ENCODE measurements around the gene SRGAP2C.
"Not testable (repeated sequence)": the region's sequence is repeated elsewhere in the genome, so short reads cannot be mapped to it uniquely, and the experiment has no call there.

SRGAP2C gene

DNA sequence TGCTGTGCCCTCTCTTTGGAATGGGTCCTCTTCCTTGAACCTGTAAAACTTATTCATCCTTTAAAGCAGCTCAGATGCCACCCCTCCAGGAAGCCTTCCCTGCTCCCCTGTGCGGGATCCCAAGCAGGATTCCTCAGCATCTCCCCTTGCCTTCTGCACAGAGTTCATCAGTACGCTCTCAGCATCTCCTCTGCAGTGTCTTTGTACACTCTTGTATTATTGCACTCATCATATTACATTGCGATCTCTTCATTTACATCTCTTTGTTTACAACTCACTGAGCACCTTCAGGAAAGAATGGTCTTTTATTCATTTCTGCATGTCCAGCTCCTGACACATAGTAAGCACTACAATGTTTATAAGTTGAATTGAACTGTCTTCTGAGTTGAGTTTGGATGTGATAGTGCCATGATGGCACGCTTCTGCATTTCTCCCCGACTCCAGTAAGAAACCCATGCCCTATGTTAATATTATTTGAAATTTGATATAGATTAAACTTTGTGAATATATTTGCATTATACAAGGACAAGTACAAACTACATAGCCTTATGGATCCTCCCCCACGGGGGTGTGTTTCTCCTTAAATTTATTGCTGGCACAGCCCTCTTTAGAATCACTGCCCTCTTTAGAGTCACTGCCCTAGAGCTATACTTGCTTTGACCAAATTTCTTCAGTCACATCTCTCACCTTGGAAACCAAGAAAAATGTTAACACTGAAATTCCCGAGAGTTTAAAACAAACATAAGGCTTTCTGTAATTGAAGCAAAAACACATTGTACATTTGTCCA lies 12.5 kb downstream of the SRGAP2C start:
- not testable (repeated sequence) for H3F3A ChIP-seq (ENCODE audit: insufficient read depth); H3K4me2 ChIP-seq (ENCODE audit: low read depth, low read length, poor library complexity, severe bottlenecking); H3K9me2 ChIP-seq (replicated peaks; ENCODE audit: insufficient read depth, low read length); H4K20me1 ChIP-seq (ENCODE audit: low read depth, low read length); H3K79me2 ChIP-seq (ENCODE audit: insufficient read depth, low read length); H3K9me3 ChIP-seq (ENCODE audit: insufficient read depth, low read length); H3K36me3 ChIP-seq (ENCODE audit: low read length); H3K4me3 ChIP-seq (ENCODE audit: insufficient read depth, low read length, poor library complexity, severe bottlenecking); H2AFZ ChIP-seq (ENCODE audit: low read depth, low read length, severe bottlenecking); H3K27ac ChIP-seq (ENCODE audit: low read depth, low read length); H3K9ac ChIP-seq (ENCODE audit: low read length); H3K27me3 ChIP-seq (ENCODE audit: low read length)

DNA sequence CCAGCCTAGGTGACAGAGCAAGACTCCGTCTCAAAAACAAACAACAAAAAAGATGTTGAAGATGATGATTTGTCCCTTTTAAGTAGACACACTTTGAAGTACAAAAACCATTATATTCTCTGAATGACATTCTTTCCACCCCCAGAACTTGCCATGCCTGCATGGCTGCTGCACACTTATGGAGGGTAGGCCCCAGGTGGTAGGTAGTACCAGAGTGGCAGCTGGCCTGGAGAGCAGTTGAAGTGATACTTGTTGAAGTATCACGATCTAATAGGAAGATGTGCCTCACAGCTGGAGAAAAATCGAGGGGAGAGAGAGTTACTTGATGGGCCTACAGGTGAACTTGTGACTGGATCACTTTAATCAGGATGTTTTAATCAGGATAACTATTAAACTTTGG lies 15.0 kb downstream of the SRGAP2C start:
- not testable (repeated sequence) for H2AFZ ChIP-seq (ENCODE audit: low read depth, low read length, severe bottlenecking); H3K36me3 ChIP-seq (ENCODE audit: low read length); H3K27ac ChIP-seq (ENCODE audit: low read depth, low read length); H3K4me2 ChIP-seq (ENCODE audit: low read depth, low read length, poor library complexity, severe bottlenecking); H3K4me3 ChIP-seq (ENCODE audit: insufficient read depth, low read length, poor library complexity, severe bottlenecking); H3K79me2 ChIP-seq (ENCODE audit: insufficient read depth, low read length); H3K9me3 ChIP-seq (ENCODE audit: insufficient read depth, low read length); H3K9me2 ChIP-seq (replicated peaks; ENCODE audit: insufficient read depth, low read length); H4K20me1 ChIP-seq (ENCODE audit: low read depth, low read length); H3K27me3 ChIP-seq (ENCODE audit: low read length); H3F3A ChIP-seq (ENCODE audit: insufficient read depth); H3K9ac ChIP-seq (ENCODE audit: low read length)

DNA sequence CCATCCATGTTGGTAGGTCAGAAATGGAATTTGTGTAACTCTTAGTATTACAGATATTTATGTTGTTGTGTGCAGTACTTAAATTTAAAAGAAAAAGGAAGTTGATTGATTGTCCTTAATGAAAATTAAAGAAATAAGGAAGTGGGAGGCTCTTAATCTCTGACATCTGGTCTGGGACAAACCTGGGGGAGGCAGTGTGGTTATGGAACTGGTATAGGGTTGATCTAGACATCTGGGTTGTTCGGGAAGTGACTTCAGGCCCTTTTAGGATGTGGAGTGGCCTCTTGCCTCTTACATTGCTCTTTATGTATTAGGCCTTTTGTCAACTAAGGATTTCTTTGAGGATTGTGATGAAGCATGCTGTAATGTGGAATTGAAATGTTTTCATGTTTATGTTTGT lies 15.5 kb downstream of the SRGAP2C start:
- not testable (repeated sequence) for H4K20me1 ChIP-seq (ENCODE audit: low read depth, low read length); H3K4me2 ChIP-seq (ENCODE audit: low read depth, low read length, poor library complexity, severe bottlenecking); H3K9ac ChIP-seq (ENCODE audit: low read length); H3K27me3 ChIP-seq (ENCODE audit: low read length); H3K79me2 ChIP-seq (ENCODE audit: insufficient read depth, low read length); H3K4me3 ChIP-seq (ENCODE audit: insufficient read depth, low read length, poor library complexity, severe bottlenecking); H3K9me2 ChIP-seq (replicated peaks; ENCODE audit: insufficient read depth, low read length); H3F3A ChIP-seq (ENCODE audit: insufficient read depth); H2AFZ ChIP-seq (ENCODE audit: low read depth, low read length, severe bottlenecking); H3K27ac ChIP-seq (ENCODE audit: low read depth, low read length); H3K36me3 ChIP-seq (ENCODE audit: low read length); H3K9me3 ChIP-seq (ENCODE audit: insufficient read depth, low read length)

DNA sequence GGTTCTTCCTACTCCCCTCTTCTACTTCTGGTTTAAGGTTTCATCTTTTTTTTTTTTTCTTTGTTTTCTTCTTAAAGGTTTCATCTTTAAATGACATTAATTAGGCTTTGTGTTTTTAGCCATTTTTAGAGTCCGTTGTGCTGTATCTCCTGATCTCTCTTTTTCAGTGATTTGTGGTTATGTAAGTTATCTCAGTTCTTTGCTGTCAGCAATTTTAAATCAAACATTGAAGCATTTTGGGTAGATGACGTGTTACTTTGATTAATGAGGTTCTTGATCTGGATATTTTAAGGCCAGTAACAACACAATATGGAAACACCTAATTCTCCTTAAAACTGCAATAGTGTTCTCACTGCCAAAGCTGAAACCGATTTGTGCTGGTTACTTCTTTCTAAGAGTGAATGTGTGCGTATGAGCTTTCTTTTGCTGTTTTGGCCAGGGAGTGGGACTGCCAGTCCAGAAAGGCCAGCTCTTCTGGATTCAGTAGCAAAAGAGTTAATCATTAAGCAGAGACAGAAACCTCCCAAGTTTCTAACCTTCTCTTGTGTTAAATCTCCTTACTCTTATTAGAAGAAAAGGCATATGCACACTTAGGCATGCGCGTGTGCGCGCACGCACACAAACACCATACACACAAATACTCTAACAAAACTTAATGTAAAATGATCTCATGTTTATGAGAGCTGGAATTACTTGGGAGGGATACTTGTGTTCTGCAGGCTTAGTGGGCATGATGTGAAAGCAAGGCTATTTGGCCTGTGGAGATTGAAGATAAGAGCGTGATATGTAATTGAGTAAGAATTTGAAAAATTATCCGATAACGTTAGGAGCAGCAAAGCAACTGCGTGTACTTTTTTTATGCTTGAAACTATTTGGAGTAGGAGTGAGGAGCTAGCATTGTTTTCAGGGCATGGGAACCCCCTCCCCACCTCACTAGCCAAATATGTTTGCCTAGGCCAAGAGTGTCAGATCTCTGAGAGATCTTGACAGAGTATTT lies 16.5 kb downstream of the SRGAP2C start:
- H3K4me3 ChIP-seq (ENCODE audit: insufficient read depth, low read length, poor library complexity, severe bottlenecking); H3K9me2 ChIP-seq (replicated peaks; ENCODE audit: insufficient read depth, low read length); H3K27ac ChIP-seq (ENCODE audit: low read depth, low read length); H3K9me3 ChIP-seq (ENCODE audit: insufficient read depth, low read length); H4K20me1 ChIP-seq (ENCODE audit: low read depth, low read length); H2AFZ ChIP-seq (ENCODE audit: low read depth, low read length, severe bottlenecking); H3K79me2 ChIP-seq (ENCODE audit: insufficient read depth, low read length); H3K36me3 ChIP-seq (ENCODE audit: low read length); H3K4me2 ChIP-seq (ENCODE audit: low read depth, low read length, poor library complexity, severe bottlenecking); H3F3A ChIP-seq (ENCODE audit: insufficient read depth); H3K9ac ChIP-seq (ENCODE audit: low read length); H3K27me3 ChIP-seq (ENCODE audit: low read length): not testable (repeated sequence)

- not testable (repeated sequence) for H3F3A ChIP-seq (ENCODE audit: insufficient read depth); H3K9me2 ChIP-seq (replicated peaks; ENCODE audit: insufficient read depth, low read length); H3K36me3 ChIP-seq (ENCODE audit: low read length); H3K27me3 ChIP-seq (ENCODE audit: low read length); H3K27ac ChIP-seq (ENCODE audit: low read depth, low read length); H3K4me2 ChIP-seq (ENCODE audit: low read depth, low read length, poor library complexity, severe bottlenecking); H2AFZ ChIP-seq (ENCODE audit: low read depth, low read length, severe bottlenecking); H3K4me3 ChIP-seq (ENCODE audit: insufficient read depth, low read length, poor library complexity, severe bottlenecking); H3K79me2 ChIP-seq (ENCODE audit: insufficient read depth, low read length); H3K9ac ChIP-seq (ENCODE audit: low read length); H4K20me1 ChIP-seq (ENCODE audit: low read depth, low read length); H3K9me3 ChIP-seq (ENCODE audit: insufficient read depth, low read length)
Observed at GRCh38 chr1:121202986-121203385, 18.2 kb downstream of the SRGAP2C start.

GRCh38 chr1:121205786-121206711 lies 21.3 kb downstream of the SRGAP2C start:
- H3K27me3 ChIP-seq (ENCODE audit: low read length); H4K20me1 ChIP-seq (ENCODE audit: low read depth, low read length); H3K9me2 ChIP-seq (replicated peaks; ENCODE audit: insufficient read depth, low read length); H3K4me3 ChIP-seq (ENCODE audit: insufficient read depth, low read length, poor library complexity, severe bottlenecking); H3K9me3 ChIP-seq (ENCODE audit: insufficient read depth, low read length); H3K36me3 ChIP-seq (ENCODE audit: low read length); H3K9ac ChIP-seq (ENCODE audit: low read length); H3K79me2 ChIP-seq (ENCODE audit: insufficient read depth, low read length); H3K27ac ChIP-seq (ENCODE audit: low read depth, low read length); H3K4me2 ChIP-seq (ENCODE audit: low read depth, low read length, poor library complexity, severe bottlenecking); H3F3A ChIP-seq (ENCODE audit: insufficient read depth); H2AFZ ChIP-seq (ENCODE audit: low read depth, low read length, severe bottlenecking): not testable (repeated sequence)

DNA sequence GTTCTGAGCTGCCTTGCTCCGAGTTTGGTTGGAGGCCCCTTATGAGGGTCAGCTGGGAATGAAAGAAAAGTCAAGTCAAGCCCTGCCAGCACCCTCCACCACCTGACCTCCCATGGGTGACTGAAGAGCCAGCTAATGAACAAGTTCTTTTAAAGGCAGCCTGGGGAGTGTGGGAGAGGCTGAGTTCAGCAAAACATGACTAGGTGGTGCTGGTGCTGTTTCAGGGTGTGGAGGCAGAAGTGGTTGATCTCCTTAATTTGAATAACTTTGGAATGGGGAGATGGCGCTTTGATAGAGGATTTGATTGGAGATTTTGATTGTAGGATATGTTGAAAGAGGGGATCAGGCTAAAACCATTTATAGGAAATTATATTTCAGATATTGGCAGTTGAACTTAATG lies 22.6 kb downstream of the SRGAP2C start:
- not testable (repeated sequence) for H3K9ac ChIP-seq (ENCODE audit: low read length); H2AFZ ChIP-seq (ENCODE audit: low read depth, low read length, severe bottlenecking); H3K27ac ChIP-seq (ENCODE audit: low read depth, low read length); H3K4me2 ChIP-seq (ENCODE audit: low read depth, low read length, poor library complexity, severe bottlenecking); H4K20me1 ChIP-seq (ENCODE audit: low read depth, low read length); H3K27me3 ChIP-seq (ENCODE audit: low read length); H3K4me3 ChIP-seq (ENCODE audit: insufficient read depth, low read length, poor library complexity, severe bottlenecking); H3F3A ChIP-seq (ENCODE audit: insufficient read depth); H3K79me2 ChIP-seq (ENCODE audit: insufficient read depth, low read length); H3K36me3 ChIP-seq (ENCODE audit: low read length); H3K9me2 ChIP-seq (replicated peaks; ENCODE audit: insufficient read depth, low read length); H3K9me3 ChIP-seq (ENCODE audit: insufficient read depth, low read length)

Data from SU-DHL-6 (cell line).